Left ventricle myocardium superior (tissue), 1 donor: ENCODE measurements around the gene FOSL1. TPM values are rescaled to one million over a fixed set of nuclear protein-coding genes. Genes with fewer than 3 reads are reported as not detected.
A peak's percentile ranks its signal among the peaks of the same experiment; 100 is the strongest.

Experiments used
- ATAC-seq: fragments of 200-7000 bp; cut with Tn5 transposase; one replicate; pipeline ENCODE4 v1.9.1; 2020; ENCODE audit warnings: mild to moderate bottlenecking, moderate library complexity
- DNase-seq: peaks from one replicate; pipeline ENCODE4 v3.0.0-alpha.2; 2020
- intact Hi-C: fragments of 100-400 bp; cut with micrococcal nuclease; formaldehyde crosslinking; loops from one replicate; pipeline ENCODE4 v1.11.0; 2022
- total RNA-seq: library from RNA; stranded (reverse); fragmentation: NEBNext Ultra II Directional; extraction: Animal tissue kit (Norgen Biotek cat#: 25700); gene quantifications from one replicate; pipeline ENCODE4 v1.2.1, GENCODE V29; 2021
- donor health status: DM: no; HTN: yes; CAD: no; lungs with severe emphysema.

Gene FOSL1
- total RNA-seq, 1 donor from 2014 or later: 0.32 TPM

DNA sequence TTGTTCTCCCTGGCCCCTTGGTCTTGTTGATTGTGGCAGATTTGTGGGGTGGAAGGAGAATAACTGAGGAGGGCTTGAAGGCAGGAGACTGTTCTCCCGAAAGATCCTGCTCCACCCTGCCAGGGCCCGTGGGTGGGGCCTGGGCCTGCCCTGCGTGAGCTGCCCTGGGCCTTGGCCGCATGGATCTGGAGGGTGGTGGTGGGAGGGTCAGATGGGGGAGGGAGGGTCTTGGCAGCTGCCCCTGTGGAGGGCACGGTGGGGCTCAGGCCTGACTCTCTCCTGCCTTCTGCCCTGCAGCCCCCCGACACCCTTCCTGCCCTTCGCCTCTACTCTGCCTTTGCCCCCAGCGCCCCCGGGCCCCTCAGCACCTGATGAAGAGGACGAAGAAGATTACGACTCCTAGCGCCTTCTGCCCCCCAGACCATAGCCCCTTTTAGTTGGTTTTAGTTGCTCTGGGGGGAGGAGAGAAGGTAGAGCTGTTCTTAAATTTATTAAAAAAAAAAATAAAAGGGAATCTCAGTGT lies 20.9 kb upstream of the FOSL1 start:
- intact Hi-C loops: no loop called here
- ATAC-seq (no peak), DNase-seq (no peak)

DNA sequence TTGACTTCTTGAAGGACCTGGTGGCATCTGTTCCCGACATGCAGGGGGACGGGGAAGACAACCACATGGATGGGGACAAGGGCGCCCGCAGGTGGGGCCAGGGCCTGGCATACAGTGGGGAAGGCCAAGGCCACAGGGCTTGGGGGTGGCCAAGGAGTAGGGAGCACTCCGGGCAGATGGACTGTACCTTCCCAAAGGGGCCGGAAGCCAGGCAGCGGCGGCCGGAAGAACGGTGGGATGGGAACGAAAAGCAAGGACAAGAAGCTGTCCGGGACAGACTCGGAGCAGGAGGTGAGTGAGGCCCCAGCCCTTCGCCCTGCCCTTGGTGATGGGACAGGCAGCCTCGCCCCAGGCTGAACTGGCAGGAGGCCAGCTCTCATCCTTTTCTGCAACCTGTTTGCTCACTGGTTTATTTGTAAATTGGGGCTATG lies 20.2 kb upstream of the FOSL1 start:
- intact Hi-C loops: no loop called here
- ATAC-seq: no peak
- no peak for DNase-seq

DNA sequence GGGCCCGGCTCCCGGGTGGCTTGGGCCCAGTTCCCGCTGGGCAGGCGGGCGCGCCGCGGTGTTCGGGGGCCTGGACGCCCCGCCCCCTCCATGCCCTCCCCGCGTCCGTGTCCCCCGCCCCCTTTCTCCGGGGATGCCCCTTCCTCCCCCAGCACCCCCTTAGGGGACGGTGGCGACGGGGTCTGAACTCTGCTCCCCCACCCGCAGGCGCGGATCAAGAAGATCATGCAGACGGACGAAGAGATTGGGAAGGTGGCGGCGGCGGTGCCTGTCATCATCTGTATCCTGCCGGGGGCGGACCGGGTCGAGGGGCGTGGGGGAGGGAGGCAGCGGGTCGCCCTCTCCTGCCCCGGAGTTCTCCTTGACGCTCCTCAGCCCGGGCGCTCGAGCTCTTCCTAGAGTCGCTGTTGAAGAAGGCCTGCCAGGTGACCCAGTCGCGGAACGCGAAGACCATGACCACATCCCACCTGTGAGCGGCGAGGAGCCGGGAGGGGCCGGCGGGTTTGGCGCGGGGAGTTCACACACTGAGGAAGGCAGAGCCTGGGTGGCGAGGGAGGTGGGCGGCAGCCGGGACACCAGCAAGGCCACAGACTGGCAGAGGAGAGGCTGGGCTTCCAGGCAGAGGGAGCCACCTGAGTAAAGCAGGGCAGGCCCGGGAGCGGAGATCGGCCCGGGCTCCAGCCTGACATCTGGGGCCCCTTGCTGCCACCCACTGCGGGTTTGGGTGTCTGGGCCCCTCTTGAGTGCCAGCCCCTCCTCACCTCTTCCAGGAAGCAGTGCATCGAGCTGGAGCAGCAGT lies 19.6 kb upstream of the FOSL1 start:
- no peak for DNase-seq
- ATAC-seq: peak; percentile 43
- intact Hi-C loops: no loop called here

DNA sequence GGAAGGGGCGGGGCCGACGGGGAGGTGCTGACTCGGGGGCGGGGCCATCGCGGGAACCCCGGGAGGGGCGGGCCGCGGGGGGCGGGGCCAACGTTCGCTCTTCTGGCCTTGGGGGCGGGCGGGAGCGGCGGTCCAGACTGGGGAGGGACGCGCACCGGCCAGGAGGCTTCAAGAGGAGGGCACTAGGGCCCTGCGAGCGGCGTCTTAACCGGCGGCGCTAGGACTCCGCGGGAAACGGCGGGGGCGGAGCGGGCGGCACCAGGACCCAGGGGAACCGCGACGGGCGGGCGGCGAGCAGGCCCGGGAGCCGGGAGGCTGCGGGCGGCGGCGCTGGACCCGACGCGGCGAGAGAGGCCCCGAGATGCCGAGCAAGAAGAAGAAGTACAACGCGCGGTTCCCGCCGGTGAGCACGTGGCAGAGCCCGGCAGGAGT lies 19.0 kb upstream of the FOSL1 start, which contains the start of gene DRAP1:
DRAP1 (plus strand) TSS at position 286 of the 432 bp plus-strand sequence; CDS start at position 362, 76 bp downstream.
- ATAC-seq: peak; percentile 92
- peak; percentile 100 for DNase-seq
- intact Hi-C loops: no loop called here

DNA sequence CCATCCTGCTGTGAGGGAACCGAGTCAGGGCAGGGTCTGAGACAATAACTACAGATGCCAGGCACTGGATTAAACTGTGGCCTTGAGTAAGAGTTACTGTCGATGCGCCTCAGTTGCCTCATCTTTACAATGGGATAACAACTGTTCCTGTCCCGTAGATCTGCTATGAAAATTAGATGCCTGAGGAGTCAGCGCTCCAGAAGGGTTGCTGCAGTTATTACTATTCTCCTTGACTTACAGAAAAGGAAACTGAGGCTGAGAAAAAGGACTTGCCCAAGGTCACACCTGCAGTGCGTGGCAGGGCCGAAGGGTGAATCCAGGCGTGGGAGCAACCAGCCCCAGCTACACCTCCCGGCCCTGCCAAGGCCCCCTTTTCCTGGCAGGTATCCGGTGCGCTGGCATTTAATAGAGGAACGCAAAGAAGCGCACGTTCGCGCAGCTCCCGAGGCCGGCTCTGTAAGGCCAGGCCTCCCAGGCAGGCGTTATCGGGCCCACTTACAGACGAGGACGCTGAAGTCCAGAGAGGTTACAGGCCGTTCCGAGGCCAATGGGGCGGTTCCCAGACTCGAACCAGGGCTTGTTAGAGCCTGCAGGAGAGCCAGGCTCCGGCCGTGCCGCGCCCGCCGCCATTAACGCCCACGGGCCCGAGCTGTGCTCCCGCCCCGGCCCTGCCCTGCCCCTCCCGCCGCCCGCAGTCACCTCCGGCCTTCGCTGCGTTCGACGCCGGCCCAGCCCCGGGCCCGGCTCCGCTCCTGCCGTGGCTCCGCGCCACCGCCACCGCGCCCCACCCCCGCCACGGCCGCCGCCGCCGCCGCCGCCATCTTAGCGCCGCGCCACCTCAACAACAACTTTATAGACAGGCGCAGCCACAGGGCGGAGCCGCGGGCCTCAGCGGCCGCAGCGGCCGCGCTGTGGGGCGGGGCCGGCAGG lies 18.3 kb upstream of the FOSL1 start, which contains the start of gene C11orf68:
C11orf68 (minus strand) TSS at position 852 of the 930 bp plus-strand sequence; CDS start at position 821, 31 bp downstream.
- intact Hi-C loops: no loop called here
- DNase-seq: no peak
- ATAC-seq: no peak

DNA sequence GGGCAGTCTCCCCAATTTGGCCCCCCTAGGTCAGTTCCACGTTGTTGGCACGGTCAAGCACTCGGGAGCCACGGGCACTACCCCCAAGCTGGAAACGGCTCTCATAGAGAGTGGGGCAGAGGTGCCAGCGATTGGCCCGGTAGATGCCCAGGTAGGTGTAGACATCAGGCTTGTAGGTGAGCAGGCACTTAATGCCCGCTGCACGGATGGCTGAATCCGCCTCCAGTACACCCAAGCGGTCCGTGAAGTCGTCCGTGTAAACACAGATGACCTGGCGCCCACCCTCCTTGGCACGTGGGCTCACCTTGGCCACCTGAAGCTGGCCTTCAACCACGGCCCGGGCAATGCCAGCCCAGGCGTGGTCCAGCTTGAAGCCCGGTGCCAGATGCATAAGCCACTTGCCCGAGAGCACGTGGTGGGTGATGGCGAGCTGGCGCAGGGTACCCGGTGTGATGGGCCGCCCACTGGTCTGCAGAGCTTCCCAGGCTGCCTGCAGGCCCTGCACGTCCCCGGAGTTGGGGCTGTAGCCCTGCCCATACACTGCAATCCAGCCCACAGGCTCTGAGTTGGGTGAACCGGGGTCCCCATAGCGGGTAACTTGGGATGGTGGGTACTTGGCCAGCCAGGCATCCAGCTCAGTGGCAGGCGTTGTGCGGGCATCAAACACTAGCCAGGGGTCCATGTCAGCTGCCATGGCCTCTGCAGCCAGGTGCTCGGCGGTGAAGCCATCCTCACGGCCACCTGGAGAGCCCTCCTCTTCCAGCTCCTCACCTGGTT lies 17.4 kb upstream of the FOSL1 start:
- intact Hi-C loops: no loop called here
- DNase-seq (peak; percentile 38), ATAC-seq (no peak)

DNA sequence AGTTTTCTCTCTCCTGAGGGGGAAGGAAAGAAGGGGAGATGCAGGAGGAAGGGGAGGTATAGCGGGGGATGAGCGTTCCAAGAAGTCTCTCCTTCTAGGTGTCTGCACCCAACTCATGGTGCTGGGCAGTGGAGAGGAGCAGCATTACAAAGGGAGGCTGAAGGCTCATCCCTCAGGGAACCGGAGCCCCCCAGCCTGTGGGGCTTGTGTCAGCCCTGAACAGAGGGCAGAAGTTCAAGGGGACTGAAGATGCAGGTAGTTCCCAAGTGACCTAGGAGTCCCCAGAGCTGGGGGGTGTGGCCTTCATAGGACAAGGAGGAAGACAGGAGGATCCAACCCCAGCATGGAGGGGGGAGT lies 16.9 kb upstream of the FOSL1 start:
- ATAC-seq: no peak
- intact Hi-C loops: no loop called here
- no peak for DNase-seq

DNA sequence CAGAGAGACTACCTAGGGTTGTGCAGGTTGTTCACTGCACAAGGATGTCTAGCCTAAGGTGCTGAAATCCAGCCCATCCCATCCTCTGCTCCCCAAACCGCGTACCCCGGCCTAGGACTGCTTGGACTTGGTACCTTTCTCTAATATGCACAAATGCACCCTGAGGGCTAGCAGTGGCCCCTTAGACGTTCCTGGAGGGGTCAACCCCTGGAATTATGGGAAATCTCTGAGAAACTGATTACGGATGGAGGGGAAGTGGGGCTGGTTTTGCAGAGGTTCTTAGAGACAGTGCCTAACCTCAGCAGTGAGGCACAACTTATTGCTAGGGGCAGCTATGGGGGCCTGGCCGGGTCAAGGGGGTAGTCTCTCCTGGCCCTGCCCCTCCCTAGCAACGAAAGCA lies 16.2 kb upstream of the FOSL1 start:
- ATAC-seq (no peak), DNase-seq (no peak)
- intact Hi-C loops: no loop called here

DNA sequence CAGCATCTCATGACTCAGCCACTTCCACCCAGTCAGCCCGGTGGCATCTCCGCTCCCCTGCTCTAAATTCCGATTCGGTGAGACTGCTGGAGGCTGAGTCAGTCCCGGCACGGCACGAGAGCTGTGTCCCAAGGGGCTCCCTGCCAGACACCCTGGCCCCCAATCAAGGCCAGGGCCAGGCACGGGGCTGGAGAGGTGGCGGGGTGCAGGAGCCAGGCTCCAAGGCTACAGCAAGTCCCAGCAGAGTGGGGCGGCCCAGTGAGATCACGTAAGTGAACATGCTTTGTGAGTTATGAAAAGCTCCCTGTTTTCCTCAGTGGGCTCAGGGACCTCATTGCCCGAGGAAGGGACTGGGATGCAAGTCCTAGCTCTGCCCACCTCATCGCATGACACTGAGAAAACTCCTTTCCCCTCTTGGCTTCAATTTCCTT lies 15.6 kb upstream of the FOSL1 start:
- ATAC-seq (peak; percentile 44), DNase-seq (peak; percentile 78)
- intact Hi-C loops: no loop called here

DNA sequence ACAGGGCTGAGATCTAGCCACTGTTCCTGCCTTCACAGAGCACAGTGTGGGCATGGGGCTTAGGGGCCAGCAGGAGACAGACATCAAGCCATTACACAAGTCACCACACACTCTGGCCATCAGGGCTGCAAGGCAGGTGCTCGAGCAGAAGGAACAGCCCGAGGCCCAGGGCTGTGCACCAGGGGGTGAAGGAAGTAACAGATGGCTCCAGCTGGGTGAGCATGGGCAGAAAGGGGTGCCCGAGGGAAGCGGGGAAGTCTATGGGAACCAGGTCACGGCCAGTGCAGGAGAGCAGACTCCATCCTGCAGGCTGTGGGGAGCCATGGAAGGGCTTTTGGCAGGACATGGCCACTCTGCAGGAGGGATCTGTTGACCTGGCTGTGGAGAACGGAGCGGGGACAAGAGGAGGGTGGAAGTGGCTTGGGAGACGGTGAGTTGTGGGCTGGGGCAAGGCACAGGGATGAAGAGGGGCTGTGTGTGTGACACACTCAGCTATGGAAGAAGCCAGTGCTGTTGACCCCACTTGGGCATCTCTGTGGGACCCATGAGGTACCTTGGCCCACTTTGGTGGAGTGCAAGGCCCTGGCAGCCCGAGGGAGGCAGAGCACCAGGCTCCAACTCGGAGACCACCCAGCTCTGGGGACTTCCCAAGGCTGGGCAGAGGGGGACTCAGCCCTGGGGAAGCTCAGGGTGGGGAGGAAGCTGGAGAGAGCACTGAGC lies 15.1 kb upstream of the FOSL1 start:
- DNase-seq (no peak), ATAC-seq (no peak)
- intact Hi-C loops: no loop called here

DNA sequence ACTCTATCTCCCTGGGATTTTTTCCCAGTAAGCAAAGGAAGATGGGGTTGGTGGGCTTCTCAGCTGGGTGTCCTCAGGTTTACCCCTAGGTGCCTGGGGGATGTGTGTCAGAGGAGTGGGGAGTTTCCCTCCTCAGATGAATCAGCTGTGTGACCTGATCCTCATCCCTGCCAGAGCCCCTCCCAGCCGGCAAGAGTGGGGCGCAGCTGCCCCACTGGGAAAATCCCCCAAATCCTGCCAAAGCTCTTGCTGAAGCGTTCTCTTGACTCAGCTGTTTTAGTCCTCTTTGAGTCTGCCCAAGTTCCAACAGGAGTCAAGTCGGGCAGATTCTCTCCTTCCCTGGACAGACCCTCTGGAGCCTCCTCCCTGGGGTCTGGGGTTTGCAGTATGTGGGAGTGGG lies 12.7 kb upstream of the FOSL1 start:
- DNase-seq: no peak
- no peak for ATAC-seq
- intact Hi-C loops: no loop called here

DNA sequence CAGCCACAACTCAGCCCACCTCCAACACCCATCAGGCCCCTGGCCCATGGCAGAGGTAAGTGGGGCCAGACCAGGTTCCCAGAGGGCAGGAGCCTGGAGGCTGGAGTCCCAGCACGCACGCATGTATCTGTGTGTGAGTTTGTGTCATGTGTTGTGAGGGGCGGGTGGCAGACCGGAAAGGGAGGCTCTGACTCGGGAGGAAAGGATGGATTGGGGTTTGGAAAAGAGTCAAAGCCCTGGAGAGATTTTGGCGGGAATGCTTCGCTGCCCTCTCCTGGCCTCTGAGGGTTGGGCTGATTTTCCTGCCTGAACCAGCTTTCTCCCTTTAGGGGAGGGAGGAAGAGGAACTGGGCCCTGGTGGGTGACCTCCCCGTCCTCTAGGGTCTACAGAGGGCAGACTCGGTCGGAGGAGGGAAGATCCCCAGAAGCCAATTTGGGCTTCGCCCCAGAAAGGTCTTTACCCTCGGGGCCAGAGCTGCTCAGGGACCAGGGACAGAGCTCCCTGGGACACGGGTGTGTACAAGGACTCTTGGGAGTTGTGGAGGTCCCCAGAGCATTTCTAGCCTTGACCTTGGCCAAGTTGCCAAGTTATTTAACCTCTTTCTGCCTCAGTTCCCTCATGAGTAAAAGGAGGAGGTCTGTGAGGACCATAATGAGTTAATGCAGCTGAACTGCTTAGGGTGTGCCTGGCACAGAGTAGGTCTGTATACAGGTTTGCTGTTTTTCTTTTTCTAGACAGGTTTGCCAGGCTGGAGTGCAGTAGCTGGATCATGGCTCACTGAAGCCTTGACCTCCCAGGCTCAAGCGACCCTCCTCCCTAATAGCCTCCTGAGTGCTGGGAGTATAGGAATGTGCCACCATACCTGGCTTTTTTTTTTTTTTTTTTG lies 11.7 kb upstream of the FOSL1 start:
- ATAC-seq: peak; percentile 21
- peak; percentile 50 for DNase-seq
- intact Hi-C loops: no loop called here

DNA sequence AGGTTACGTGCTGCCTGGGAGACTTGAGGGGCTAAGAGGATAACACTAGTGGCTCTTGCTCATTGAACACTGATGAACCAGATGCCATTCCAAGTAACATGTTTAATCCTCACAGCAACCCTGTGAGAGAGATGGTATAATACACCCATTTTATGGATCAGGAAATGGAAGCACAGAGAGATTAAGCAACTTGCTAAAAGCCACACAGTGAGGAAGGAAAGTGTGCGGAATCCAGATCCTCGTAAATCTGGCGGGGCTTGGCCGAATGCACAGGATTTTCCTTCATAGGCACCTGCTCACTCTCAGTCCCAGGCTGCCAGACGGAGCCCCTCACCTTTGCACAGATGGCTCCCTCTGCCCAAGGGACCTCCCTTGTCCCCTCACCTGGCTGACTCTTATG lies 7.7 kb upstream of the FOSL1 start:
- intact Hi-C loops: no loop called here
- DNase-seq: no peak
- no peak for ATAC-seq

DNA sequence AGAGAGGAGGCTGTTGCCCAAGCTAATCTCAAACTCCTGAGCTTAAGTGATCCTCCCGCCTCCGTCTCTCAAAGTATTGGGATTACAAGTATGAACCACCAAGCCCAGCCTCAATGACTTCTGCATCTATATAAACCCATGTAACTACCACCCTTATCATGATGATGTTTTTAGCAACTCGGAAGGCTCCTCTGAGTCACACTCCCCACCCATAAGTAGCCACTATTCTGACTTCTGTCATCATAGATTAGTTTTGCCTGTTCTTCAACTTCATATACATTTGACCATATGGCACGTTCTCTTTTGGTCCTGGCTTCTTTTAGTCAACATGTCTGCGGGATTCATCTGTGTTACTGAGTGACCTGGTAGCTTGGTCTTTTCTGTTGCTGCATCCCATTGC lies 6.4 kb upstream of the FOSL1 start:
- ATAC-seq: no peak
- intact Hi-C loops: no loop called here
- no peak for DNase-seq

DNA sequence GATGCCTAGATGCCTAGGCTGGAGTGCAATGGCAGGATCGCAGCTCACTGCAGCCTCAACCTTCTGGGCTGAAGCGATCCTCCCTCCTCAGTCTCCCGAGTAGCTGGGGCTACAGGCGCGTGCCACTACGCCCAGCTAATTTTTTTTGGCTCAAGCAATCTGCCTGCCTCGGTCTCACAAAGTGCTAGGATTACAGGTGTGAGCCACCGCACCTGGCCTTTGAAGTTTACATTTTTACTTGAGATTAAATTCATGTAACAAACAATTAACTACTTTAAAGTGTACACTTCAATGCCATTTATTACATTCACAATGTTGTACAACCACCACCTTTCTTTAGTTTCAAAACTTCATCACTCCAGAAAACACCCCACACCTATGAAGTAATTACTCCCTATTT lies 3.5 kb upstream of the FOSL1 start:
- no peak for DNase-seq
- no peak for ATAC-seq
- intact Hi-C loops: no loop called here

DNA sequence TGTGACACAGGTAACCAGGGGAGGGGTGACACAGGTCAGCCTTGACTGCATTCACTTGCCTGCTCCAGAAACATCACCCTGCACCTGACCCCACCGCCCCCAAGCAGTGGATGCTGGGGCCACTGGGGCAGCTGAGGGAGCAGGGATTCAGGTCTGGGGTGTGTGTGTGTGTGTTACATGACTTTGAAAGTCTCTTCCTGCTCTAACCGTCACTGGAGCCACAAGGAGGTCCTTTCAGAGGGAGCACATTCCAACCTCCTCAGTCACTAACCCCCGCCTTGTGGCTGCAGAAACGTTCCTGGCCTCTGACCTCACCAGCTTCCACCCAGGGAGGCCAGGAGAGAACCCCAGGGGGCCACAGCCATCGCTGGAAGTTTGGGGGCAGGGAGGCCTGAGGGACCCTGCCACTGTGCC lies 2.9 kb upstream of the FOSL1 start:
- DNase-seq (peak; percentile 9), ATAC-seq (no peak)
- intact Hi-C loops: no loop called here

DNA sequence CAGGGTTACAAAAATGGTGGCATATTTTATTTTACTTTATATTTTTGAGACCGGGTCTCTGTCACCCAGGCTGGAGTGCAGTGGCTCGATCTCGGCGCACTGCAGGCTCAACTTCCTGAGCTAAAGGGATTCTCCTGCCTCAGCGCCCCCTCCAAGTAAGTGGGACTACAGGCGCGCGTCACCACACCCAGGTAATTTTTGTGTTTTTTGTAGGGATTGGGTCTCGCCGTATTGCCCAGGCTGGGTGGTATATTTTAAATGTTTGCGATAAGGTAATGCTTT lies 652 bp upstream of the FOSL1 start:
- ATAC-seq (no peak), DNase-seq (no peak)
- intact Hi-C loops: no loop called here
